ENCODE data around the gene SMIM35.

GRCh38 chr11:117972044-117972443 is 114.7 kb downstream of the SMIM35 start:
- TF ChIP-seq RFX5 (IDR thresholded peaks at IDR 0.05; ENCODE audit: low read length) (no peak), EP300 (IDR thresholded peaks at IDR 0.05; ENCODE audit: borderline replicate concordance in 1 of 2, low read depth in 1 of 2, low read length in 1 of 2) (no peak), RCOR1 (IDR thresholded peaks at IDR 0.05; ENCODE audit: low read length) (no peak), MAX (IDR thresholded peaks at IDR 0.05; ENCODE audit: low read depth) (no peak), TAF1 (IDR thresholded peaks at IDR 0.05; ENCODE audit: borderline replicate concordance, low read depth, low read length) (no peak), POLR2AphosphoS5 (IDR thresholded peaks at IDR 0.05; ENCODE audit: low read depth, low read length) (no peak), TEAD4 (IDR thresholded peaks at IDR 0.05; ENCODE audit: borderline replicate concordance, insufficient read depth) (no peak), MXI1 (IDR thresholded peaks at IDR 0.05; ENCODE audit: low read depth, low read length) (no peak), YY1 (IDR thresholded peaks at IDR 0.05; ENCODE audit: low read depth) (no peak)
- TF ChIP-seq, protein P1, sequence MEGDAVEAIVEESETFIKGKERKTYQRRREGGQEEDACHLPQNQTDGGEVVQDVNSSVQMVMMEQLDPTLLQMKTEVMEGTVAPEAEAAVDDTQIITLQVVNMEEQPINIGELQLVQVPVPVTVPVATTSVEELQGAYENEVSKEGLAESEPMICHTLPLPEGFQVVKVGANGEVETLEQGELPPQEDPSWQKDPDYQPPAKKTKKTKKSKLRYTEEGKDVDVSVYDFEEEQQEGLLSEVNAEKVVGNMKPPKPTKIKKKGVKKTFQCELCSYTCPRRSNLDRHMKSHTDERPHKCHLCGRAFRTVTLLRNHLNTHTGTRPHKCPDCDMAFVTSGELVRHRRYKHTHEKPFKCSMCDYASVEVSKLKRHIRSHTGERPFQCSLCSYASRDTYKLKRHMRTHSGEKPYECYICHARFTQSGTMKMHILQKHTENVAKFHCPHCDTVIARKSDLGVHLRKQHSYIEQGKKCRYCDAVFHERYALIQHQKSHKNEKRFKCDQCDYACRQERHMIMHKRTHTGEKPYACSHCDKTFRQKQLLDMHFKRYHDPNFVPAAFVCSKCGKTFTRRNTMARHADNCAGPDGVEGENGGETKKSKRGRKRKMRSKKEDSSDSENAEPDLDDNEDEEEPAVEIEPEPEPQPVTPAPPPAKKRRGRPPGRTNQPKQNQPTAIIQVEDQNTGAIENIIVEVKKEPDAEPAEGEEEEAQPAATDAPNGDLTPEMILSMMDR (IDR thresholded peaks at IDR 0.05): no peak
- TF ChIP-seq, protein P2, sequence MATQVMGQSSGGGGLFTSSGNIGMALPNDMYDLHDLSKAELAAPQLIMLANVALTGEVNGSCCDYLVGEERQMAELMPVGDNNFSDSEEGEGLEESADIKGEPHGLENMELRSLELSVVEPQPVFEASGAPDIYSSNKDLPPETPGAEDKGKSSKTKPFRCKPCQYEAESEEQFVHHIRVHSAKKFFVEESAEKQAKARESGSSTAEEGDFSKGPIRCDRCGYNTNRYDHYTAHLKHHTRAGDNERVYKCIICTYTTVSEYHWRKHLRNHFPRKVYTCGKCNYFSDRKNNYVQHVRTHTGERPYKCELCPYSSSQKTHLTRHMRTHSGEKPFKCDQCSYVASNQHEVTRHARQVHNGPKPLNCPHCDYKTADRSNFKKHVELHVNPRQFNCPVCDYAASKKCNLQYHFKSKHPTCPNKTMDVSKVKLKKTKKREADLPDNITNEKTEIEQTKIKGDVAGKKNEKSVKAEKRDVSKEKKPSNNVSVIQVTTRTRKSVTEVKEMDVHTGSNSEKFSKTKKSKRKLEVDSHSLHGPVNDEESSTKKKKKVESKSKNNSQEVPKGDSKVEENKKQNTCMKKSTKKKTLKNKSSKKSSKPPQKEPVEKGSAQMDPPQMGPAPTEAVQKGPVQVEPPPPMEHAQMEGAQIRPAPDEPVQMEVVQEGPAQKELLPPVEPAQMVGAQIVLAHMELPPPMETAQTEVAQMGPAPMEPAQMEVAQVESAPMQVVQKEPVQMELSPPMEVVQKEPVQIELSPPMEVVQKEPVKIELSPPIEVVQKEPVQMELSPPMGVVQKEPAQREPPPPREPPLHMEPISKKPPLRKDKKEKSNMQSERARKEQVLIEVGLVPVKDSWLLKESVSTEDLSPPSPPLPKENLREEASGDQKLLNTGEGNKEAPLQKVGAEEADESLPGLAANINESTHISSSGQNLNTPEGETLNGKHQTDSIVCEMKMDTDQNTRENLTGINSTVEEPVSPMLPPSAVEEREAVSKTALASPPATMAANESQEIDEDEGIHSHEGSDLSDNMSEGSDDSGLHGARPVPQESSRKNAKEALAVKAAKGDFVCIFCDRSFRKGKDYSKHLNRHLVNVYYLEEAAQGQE (IDR thresholded peaks at IDR 0.05; ENCODE audit: low read depth, low read length): no peak

Measured in SK-N-SH (cell line).